Panc1 (cell line): Measurements from ENCODE around the gene NCAPG2. TPM values are rescaled to one million over a fixed set of nuclear protein-coding genes. Genes with fewer than 3 reads are reported as not detected.

Experiments used
- ATAC-seq: fragments of 200-7000 bp; cut with Tn5 transposase; 2 replicates; pipeline ENCODE4 v1.9.1; 2020; ENCODE audit warnings: mild to moderate bottlenecking, moderate library complexity
- BruUV-seq: library from RNA; stranded (reverse); fragments of 400-500 nt; replicated peaks from 2 replicates; lab custom pipeline; 2021; lab: Mats Ljungman, UMichigan
- CTCF ChIA-PET: fragments of 300-600 bp; sonication (Branson Sonifier 250); formaldehyde crosslinking; loops from one replicate; lab custom pipeline; 2022; ENCODE audit warnings: antibody characterized with exemption; lab: Charles Lee
- POLR2A ChIA-PET: fragments of 300-600 bp; sonication (Branson Sonifier 250); formaldehyde crosslinking; loops from one replicate; lab custom pipeline; 2022; ENCODE audit warnings: antibody characterized with exemption; lab: Charles Lee
- DNase-seq: peaks from one replicate; pipeline ENCODE4 v3.0.0-alpha.2; 2010; ENCODE audit warnings: low read depth, low spot score
- H3K27ac ChIP-seq: 2 replicates; pipeline ENCODE4 v1.5.1; 2011; ENCODE audit warnings: mild to moderate bottlenecking, low read length, inconsistent platforms
- H3K27me3 ChIP-seq: fragments of 200-500 bp; sonication (Bioruptor generic); 2 replicates; pipeline ENCODE4 v1.6.0; 2014; ENCODE audit warnings: low read length, inconsistent platforms; ENCODE audit not compliant: control insufficient read depth, insufficient read depth
- H3K36me3 ChIP-seq: fragments of 200-500 bp; sonication (Bioruptor generic); 2 replicates; pipeline ENCODE4 v1.5.1; 2014; ENCODE audit warnings: inconsistent platforms, mild to moderate bottlenecking, low read length, moderate library complexity; ENCODE audit not compliant: control insufficient read depth, insufficient read depth
- H3K4me1 ChIP-seq: 2 replicates; pipeline ENCODE4 v1.5.1; 2011; ENCODE audit warnings: inconsistent platforms, mild to moderate bottlenecking, low read length, moderate library complexity; ENCODE audit not compliant: control insufficient read depth, insufficient read depth
- H3K4me3 ChIP-seq, 2 experiments: 2 replicates each; pipeline ENCODE4 v1.5.1; 2011 to 2012; ENCODE audit warnings: low read depth in 2 of 2, low read length in 2 of 2, mild to moderate bottlenecking in 2 of 2, inconsistent platforms in 1 of 2, moderate library complexity in 1 of 2
- H3K9me3 ChIP-seq: fragments of 200-500 bp; sonication (Bioruptor generic); 2 replicates; pipeline ENCODE4 v1.5.1; 2014; ENCODE audit warnings: low read depth, mild to moderate bottlenecking, inconsistent platforms, low read length, moderate library complexity; ENCODE audit not compliant: control insufficient read depth, insufficient read depth
- POLR2AphosphoS5 ChIP-seq: IDR thresholded peaks from 2 replicates; pipeline ENCODE4 v1.6.1; 2012; ENCODE audit warnings: mild to moderate bottlenecking, low read depth, low read length, moderate library complexity
- REST ChIP-seq, 2 experiments: IDR thresholded peaks; 2 replicates each; pipeline ENCODE4 v1.6.1; 2011 to 2012; ENCODE audit warnings: low read depth in 2 of 2, control low read depth in 1 of 2, low read length in 1 of 2, mild to moderate bottlenecking in 1 of 2, moderate library complexity in 1 of 2; ENCODE audit not compliant: insufficient read depth in 1 of 2
- SIN3A ChIP-seq: IDR thresholded peaks from 2 replicates; pipeline ENCODE4 v1.6.1; 2012; ENCODE audit warnings: low read depth, mild to moderate bottlenecking, low read length, moderate library complexity, borderline replicate concordance; ENCODE audit not compliant: insufficient read depth
- TCF7L2 ChIP-seq: IDR thresholded peaks from 2 replicates; pipeline ENCODE4 v1.6.1; 2011; ENCODE audit warnings: mild to moderate bottlenecking, low read depth, low read length, inconsistent platforms
- in situ Hi-C: cut with HindIII; loops from 2 replicates; pipeline ENCODE4 v1.10.0; 2016; ENCODE audit warnings: low sequenced_read_pairs, low pct_unique_long_range_greater_than_20kb
- intact Hi-C: fragments of 100-400 bp; cut with micrococcal nuclease; formaldehyde crosslinking; loops from one replicate; pipeline ENCODE4 v1.10.0; 2022; ENCODE audit not compliant: unreplicated experiment
- total RNA-seq: library from RNA; stranded (reverse); gene quantifications from one replicate; pipeline ENCODE4 v1.2.1, GENCODE V29; 2021; ENCODE audit not compliant: unreplicated experiment
- TF ChIP-seq, protein P1 (sequence below): fragments of 450-650 bp; IDR thresholded peaks from 2 replicates; pipeline ENCODE4 v1.5.1; 2017; ENCODE audit warnings: mild to moderate bottlenecking

The NCAPG2 gene
- total RNA-seq, 1 experiment from 2014 or later, result 81.4 TPM

DNA sequence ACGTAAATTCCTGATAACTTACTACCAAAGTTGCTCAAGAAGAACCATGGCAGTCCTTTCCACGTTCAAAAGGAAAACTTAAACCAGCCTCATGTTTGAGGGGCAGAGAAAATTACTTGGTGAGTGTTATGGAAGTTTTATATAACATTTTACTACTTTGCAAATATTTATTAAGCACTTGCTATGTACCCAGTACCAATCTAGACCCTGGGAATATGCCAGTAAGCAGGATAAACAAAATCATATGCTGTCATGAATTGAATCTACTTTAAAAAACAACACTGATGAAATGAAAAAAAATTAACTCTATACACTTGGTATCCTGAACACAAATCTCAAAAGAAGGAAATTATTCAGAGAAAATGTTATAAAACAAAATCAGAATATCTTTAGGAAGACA lies 46.1 kb downstream of the NCAPG2 start:
- Histone ChIP-seq H3K4me1 (no peaks in the 10 kb centered on the region), H3K9me3 (no peaks in the 10 kb centered on the region), H3K27me3 (no peaks in the 10 kb centered on the region), H3K36me3 (peaks cover 4% of the 10 kb centered on the region), H3K4me3 (no peak overlapping the region), H3K27ac (no peak overlapping the region)
- BruUV-seq, result no TSS peak
- DNase-seq (no peak), ATAC-seq (no peak)
- TF ChIP-seq SIN3A (no peak), REST (IDR thresholded peaks at IDR 0.05; ENCODE audit: insufficient read depth in 1 of 2, low read depth in 2 of 2, low read length in 1 of 2) (no peak), POLR2AphosphoS5 (no peak), TCF7L2 (no peak)
- TF ChIP-seq, protein P1, sequence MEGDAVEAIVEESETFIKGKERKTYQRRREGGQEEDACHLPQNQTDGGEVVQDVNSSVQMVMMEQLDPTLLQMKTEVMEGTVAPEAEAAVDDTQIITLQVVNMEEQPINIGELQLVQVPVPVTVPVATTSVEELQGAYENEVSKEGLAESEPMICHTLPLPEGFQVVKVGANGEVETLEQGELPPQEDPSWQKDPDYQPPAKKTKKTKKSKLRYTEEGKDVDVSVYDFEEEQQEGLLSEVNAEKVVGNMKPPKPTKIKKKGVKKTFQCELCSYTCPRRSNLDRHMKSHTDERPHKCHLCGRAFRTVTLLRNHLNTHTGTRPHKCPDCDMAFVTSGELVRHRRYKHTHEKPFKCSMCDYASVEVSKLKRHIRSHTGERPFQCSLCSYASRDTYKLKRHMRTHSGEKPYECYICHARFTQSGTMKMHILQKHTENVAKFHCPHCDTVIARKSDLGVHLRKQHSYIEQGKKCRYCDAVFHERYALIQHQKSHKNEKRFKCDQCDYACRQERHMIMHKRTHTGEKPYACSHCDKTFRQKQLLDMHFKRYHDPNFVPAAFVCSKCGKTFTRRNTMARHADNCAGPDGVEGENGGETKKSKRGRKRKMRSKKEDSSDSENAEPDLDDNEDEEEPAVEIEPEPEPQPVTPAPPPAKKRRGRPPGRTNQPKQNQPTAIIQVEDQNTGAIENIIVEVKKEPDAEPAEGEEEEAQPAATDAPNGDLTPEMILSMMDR, result no peak
- intact Hi-C loops (no loop called here), in situ Hi-C loops (no loop called here)
- ChIA-PET CTCF (no interaction called here), POLR2A (no interaction called here)

- H3K4me1 ChIP-seq, result no peaks in the 10 kb centered on the region
- no peak overlapping the region for H3K4me3 ChIP-seq
- CTCF ChIA-PET, result no interaction called here
- no peak for DNase-seq
- no TSS peak for BruUV-seq
- POLR2A ChIA-PET, result no interaction called here
- ATAC-seq, result no peak
- in situ Hi-C loops (no loop called here), intact Hi-C loops (no loop called here)
- no peak overlapping the region for H3K27ac ChIP-seq
- no peaks in the 10 kb centered on the region for H3K27me3 ChIP-seq
- peaks cover 9% of the 10 kb centered on the region for H3K36me3 ChIP-seq
- no peaks in the 10 kb centered on the region for H3K9me3 ChIP-seq
- TF ChIP-seq, protein P1, result no peak
- TF ChIP-seq SIN3A, result no peak
- TF ChIP-seq REST (IDR thresholded peaks at IDR 0.05; ENCODE audit: insufficient read depth in 1 of 2, low read depth in 2 of 2, low read length in 1 of 2), result no peak
- no peak for TF ChIP-seq POLR2AphosphoS5
- TF ChIP-seq TCF7L2, result no peak
These were observed 47.3 kb downstream of the NCAPG2 start for GRCh38 chr7:158657189-158657746.
